ENCODE results near the gene NCAM1.

DNA sequence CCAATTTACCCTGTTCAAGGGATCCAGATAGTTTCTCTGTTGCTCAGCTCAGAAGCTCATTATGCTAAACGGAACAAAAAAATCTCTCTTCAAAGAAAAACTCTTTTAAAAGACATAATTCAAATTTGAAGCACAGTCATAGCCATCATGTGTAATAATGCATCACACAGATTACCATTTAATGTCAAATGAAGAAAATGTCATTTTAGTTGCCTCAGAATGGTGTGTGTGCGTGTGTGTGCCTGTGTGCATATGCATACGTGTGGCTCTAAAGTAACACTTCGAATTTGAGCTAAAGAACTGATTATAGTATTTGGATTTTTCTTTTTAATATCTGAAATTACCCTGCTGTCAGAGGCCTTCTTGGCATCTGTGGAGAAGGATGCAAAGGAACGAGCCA is 363.0 kb downstream of the NCAM1 start:
- TF ChIP-seq, protein P1, sequence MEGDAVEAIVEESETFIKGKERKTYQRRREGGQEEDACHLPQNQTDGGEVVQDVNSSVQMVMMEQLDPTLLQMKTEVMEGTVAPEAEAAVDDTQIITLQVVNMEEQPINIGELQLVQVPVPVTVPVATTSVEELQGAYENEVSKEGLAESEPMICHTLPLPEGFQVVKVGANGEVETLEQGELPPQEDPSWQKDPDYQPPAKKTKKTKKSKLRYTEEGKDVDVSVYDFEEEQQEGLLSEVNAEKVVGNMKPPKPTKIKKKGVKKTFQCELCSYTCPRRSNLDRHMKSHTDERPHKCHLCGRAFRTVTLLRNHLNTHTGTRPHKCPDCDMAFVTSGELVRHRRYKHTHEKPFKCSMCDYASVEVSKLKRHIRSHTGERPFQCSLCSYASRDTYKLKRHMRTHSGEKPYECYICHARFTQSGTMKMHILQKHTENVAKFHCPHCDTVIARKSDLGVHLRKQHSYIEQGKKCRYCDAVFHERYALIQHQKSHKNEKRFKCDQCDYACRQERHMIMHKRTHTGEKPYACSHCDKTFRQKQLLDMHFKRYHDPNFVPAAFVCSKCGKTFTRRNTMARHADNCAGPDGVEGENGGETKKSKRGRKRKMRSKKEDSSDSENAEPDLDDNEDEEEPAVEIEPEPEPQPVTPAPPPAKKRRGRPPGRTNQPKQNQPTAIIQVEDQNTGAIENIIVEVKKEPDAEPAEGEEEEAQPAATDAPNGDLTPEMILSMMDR (conservative IDR thresholded peaks at IDR 0.05; ENCODE audit: low read depth, low read length) = no peak
- no peak for TF ChIP-seq EZH2phosphoT487 (IDR thresholded peaks at IDR 0.05; ENCODE audit: borderline replicate concordance, low read length)
- TF ChIP-seq EZH2 (IDR thresholded peaks at IDR 0.05; ENCODE audit: low read length, unreplicated experiment) = no peak

All from PC-3 (cell line).